SW480 (cell line): ENCODE measurements around the gene RNF44.
"Not testable (repeated sequence)": the region's sequence is repeated elsewhere in the genome, so short reads cannot be mapped to it uniquely, and the experiment has no call there.

Source experiments
- DNase-seq: peaks from one replicate; pipeline ENCODE4 v3.0.0-alpha.2; 2016; ENCODE audit warnings: low spot score

Gene RNF44

GRCh38 chr5:176552332-176552869, 15.2 kb upstream of the RNF44 start:
- no peak for DNase-seq

GRCh38 chr5:176550937-176551336, 13.7 kb upstream of the RNF44 start:
- DNase-seq = not testable (repeated sequence)

GRCh38 chr5:176550275-176550831, 13.2 kb upstream of the RNF44 start:
- DNase-seq = no peak

- no peak for DNase-seq
Measured at GRCh38 chr5:176549871-176550270, 12.7 kb upstream of the RNF44 start.

- DNase-seq = no peak
Measured at GRCh38 chr5:176548967-176549444, 11.8 kb upstream of the RNF44 start, which contains the start of gene CDHR2. TSS of gene CDHR2 (plus strand) at chr5:176549342. CDS start at chr5:176565353, 16,011 bp downstream.

GRCh38 chr5:176547802-176548201, 10.6 kb upstream of the RNF44 start:
- peak; percentile 92 for DNase-seq

- DNase-seq = peak; percentile 90
Measured at GRCh38 chr5:176545737-176546509, 8.7 kb upstream of the RNF44 start.

GRCh38 chr5:176545388-176545736, 8.2 kb upstream of the RNF44 start:
- DNase-seq = no peak

GRCh38 chr5:176543428-176544182, 6.4 kb upstream of the RNF44 start:
- peak; percentile 85 for DNase-seq

GRCh38 chr5:176542596-176543427, 5.6 kb upstream of the RNF44 start:
- DNase-seq = peak; percentile 53

- DNase-seq = no peak
Measured at GRCh38 chr5:176542135-176542595, 5.0 kb upstream of the RNF44 start.

- DNase-seq = peak; percentile 83
Measured at GRCh38 chr5:176541338-176542134, 4.3 kb upstream of the RNF44 start.

- no peak for DNase-seq
Measured at GRCh38 chr5:176540956-176541337, 3.7 kb upstream of the RNF44 start.

- peak; percentile 71 for DNase-seq
Measured at GRCh38 chr5:176540476-176540899, 3.3 kb upstream of the RNF44 start.

GRCh38 chr5:176538989-176539384, 1.8 kb upstream of the RNF44 start:
- no peak for DNase-seq

- no peak for DNase-seq
Measured at GRCh38 chr5:176538230-176538988, 1.2 kb upstream of the RNF44 start.

GRCh38 chr5:176537554-176538229, 490 bp upstream of the RNF44 start:
- peak; percentile 100 for DNase-seq

GRCh38 chr5:176536132-176536901, 885 bp downstream of the RNF44 start:
- DNase-seq = peak; percentile 83
